Medulla oblongata (tissue), 1 donor: ENCODE measurements around the gene OXA1L.
"Not testable (repeated sequence)": the region's sequence is repeated elsewhere in the genome, so short reads cannot be mapped to it uniquely, and the experiment has no call there.

Experiments used
- DNase-seq: peaks from one replicate; pipeline ENCODE4 v3.0.0-alpha.2; 2015; ENCODE audit errors: extremely low spot score

OXA1L gene

DNA sequence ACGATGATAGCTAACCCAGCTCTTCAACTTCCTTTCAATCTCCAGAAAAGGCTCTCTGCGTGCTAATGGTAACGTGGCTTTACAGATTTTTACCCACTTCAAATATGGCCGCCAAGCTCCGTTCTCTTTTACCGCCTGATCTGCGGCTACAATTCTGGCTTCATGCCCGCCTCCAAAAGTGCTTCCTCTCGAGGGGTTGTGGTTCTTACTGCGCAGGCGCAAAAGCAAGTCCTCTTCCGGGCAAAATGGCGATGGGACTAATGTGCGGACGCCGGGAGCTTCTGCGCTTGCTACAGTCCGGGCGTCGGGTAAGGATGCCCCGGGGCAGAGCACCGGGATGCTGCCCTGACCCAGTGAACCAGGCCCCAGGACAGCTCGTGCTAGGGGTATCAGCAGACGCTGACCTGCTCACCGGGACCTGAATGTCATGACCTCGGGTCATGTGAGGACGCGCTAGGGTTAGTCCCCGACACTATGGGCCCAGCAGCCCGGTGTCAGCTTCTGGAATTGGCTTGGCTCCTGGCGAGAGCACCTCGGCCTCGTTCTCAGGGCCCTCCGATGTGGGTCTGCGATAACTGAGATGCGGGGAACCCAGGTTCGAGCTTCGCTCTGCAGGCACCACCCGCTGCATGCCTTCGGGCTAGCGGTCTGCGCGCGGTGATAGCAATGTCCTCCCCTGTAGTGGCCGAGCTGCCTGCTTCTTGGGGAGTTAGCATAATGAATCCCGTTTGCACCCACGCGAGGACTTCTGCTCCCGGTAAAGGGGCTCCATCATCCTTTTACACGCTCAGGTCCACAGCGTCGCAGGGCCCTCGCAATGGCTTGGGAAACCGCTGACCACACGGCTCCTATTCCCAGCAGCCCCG is at the start of gene OXA1L:
TSS of gene OXA1L (plus strand) at position 232 of the 866 bp plus-strand sequence. CDS start at position 246, 14 bp downstream.
- peak; percentile 98 for DNase-seq

DNA sequence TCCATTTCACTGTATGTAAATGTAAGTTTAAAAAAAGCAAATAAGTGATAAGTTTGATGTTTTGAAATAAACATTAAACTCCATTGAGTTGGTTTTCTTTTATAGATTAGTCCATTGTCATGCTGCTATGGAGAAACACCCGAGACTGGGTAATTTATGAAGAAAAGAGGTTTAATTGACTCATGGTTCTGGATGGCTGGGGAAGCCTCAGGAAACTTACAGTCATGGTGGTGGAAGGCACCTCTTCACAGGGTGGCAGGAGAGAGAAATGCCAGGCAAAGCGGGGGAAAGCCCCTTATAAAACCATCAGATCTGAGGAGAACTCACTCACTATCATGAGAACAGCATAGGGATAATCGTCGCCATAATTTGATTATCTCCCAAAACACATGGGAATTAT is 48.4 kb upstream of the OXA1L start:
- no peak for DNase-seq

- DNase-seq = no peak
Measured at GRCh38 chr14:22721213-22721612, 45.3 kb upstream of the OXA1L start.

- DNase-seq = no peak
Measured at GRCh38 chr14:22723815-22724214, 42.7 kb upstream of the OXA1L start.

DNA sequence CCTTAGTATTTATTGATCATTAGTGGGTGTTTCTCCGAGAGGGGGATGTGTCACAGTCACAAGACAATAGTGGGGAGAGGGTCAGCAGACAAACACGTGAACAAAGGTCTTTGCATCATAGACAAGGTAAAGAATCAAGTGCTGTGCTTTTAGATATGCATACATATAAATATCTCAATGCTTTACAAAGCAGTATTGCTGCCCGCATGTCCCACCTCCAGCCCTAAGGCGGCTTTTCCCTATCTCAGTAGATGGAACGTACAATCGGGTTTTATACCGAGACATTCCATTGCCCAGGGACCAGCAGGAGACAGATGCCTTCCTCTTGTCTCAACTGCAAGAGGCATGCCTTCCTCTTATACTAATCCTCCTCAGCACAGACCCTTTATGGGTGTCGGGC is 41.6 kb upstream of the OXA1L start:
- not testable (repeated sequence) for DNase-seq

- not testable (repeated sequence) for DNase-seq
Measured at GRCh38 chr14:22725374-22725773, 41.1 kb upstream of the OXA1L start.

- DNase-seq = no peak
Measured at GRCh38 chr14:22726012-22726411, 40.5 kb upstream of the OXA1L start.

DNA sequence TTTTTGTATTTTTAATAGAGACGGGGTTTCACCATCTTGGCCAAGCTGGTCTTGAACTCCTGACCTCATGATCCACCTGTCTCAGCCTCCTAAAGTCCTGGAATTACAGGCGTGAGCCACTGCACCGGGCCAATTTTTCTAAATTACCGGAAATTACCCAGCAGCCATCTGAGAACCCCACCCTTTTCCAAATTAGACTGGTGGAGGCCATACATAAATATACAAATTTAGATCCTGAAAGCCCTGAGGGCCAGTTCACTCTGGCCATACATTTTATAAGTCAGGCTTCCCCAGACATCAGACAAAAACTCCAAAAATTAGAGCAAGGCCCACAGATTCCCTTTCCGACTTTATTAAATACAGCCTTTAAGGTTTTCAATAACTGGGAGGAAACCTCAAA is 34.4 kb upstream of the OXA1L start:
- DNase-seq = not testable (repeated sequence)

- no peak for DNase-seq
Measured at GRCh38 chr14:22733829-22734228, 32.7 kb upstream of the OXA1L start.

- no peak for DNase-seq
Measured at GRCh38 chr14:22735096-22735495, 31.4 kb upstream of the OXA1L start.

- DNase-seq = not testable (repeated sequence)
Measured at GRCh38 chr14:22736384-22736783, 30.1 kb upstream of the OXA1L start.

DNA sequence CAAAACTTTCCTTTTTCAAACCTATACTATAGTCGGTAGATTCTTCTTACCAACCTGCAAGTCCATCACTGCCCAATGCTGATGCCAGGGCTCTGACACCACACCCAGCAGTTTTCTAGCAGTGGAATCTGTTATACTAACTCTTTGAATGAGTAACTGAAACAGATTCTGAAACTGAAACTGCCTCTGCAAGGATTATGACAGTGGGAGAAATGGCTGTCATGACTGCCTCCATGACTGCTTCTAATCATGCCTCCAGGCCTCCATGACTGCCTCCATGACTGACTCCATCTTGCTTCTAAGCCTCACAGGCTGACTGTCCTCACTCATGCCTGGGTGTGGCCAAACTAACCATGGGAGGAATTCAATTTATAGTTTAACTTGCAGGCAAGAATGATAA is 29.4 kb upstream of the OXA1L start:
- no peak for DNase-seq

- no peak for DNase-seq
Measured at GRCh38 chr14:22739423-22739822, 27.1 kb upstream of the OXA1L start.

- DNase-seq = no peak
Measured at GRCh38 chr14:22740020-22740419, 26.5 kb upstream of the OXA1L start.

GRCh38 chr14:22747769-22748168 is 18.7 kb upstream of the OXA1L start:
- DNase-seq = no peak

- no peak for DNase-seq
Measured at GRCh38 chr14:22748206-22748605, 18.3 kb upstream of the OXA1L start.

- DNase-seq = peak; percentile 26
Measured at GRCh38 chr14:22748631-22749068, 17.8 kb upstream of the OXA1L start.

- no peak for DNase-seq
Measured at GRCh38 chr14:22752422-22752821, 14.1 kb upstream of the OXA1L start.

DNA sequence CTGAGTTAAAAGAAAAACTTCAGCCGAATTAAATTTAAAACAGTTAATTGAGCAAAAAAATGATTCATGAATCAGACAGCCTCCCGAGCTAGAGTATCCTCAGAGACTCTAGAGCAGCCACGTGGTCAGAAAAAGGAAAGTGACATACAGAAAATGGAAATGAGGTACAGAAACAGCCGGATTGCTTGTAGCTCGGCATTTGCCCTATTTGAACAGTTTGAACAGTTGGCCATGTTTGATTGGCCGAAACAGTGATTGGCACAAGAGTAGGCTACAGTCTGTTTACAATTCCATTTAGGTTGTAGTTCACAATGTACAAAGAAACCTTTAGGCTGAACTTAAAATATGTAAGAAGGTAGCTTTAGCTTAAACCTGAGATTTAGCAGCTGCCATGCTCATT is 12.9 kb upstream of the OXA1L start:
- DNase-seq = peak; percentile 39

DNA sequence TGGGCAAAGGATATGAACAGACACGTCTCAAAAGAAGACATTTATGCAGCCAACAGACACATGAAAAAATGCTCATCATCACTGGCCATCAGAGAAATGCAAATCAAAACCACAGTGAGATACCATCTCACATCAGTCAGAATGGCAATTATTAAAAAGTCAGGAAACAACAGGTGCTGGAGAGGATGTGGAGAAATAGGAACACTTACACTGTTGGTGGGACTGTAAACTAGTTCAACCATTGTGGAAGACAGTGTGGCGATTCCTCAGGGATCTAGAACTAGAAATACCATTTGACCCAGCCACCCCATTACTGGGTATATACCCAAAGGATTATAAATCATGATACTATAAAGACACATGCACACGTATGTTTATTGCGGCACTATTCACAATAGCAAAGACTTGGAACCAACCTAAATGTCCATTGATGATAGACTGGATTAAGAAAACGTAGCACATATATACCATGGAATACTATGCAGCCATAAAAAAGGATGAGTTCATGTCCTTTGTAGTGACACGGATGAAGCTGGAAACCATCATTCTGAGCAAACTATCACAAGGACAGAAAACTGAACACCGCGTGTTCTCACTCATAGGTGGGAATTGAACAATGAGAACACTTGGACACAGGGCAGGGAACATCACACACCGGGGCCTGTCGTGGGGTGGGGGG is 8.4 kb upstream of the OXA1L start:
- DNase-seq = not testable (repeated sequence)

- no peak for DNase-seq
Measured at GRCh38 chr14:22761734-22762133, 4.8 kb upstream of the OXA1L start.

- no peak for DNase-seq
Measured at GRCh38 chr14:22764382-22764781, 2.1 kb upstream of the OXA1L start.

DNA sequence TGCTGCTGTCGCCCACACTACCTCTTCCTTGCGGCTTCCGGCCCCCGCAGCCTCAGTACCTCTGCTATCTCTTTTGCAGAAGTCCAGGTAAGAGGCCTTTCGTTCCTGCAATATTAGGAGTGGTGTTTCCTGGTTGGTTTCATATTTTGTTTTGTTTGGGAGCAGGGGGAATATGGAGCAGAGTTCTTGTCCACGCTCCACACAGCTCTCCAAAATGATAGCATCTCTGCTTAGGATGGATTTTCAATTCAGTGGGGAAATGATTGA is 768 bp downstream of the OXA1L start:
- DNase-seq = no peak
